ENCODE results near the gene ZNF550. TPM values are rescaled to one million over a fixed set of nuclear protein-coding genes. Genes with fewer than 3 reads are reported as not detected.
"Not testable (repeated sequence)": the region's sequence is repeated elsewhere in the genome, so short reads cannot be mapped to it uniquely, and the experiment has no call there.

ZNF550 gene
- total RNA-seq, 1 donor: 7.2 TPM

GRCh38 chr19:57537953-57538547 is 21.6 kb downstream of the ZNF550 start:
- no peak for DNase-seq (ENCODE audit: insufficient read length, low spot score, missing footprints)
- H3K79me2 ChIP-seq (ENCODE audit: insufficient read depth, low read length): peaks cover 10% of the 10 kb centered on the region
- no peaks in the 10 kb centered on the region for H3K27me3 ChIP-seq (ENCODE audit: insufficient read depth, low read length)
- H3K4me3 ChIP-seq (ENCODE audit: insufficient read depth, low read length): no peak overlapping the region
- peaks cover 61% of the 10 kb centered on the region for H3K9me3 ChIP-seq (ENCODE audit: low read depth, low read length)
- H3K27ac ChIP-seq (ENCODE audit: low read depth, low read length): no peak overlapping the region
- H3K4me1 ChIP-seq (ENCODE audit: insufficient read depth, low read length): no peaks in the 10 kb centered on the region
- H3K36me3 ChIP-seq (ENCODE audit: insufficient read depth, low read length): peaks cover 65% of the 10 kb centered on the region
- TF ChIP-seq CTCF (IDR thresholded peaks at IDR 0.05; ENCODE audit: extremely low read depth, low read depth, low read length): no peak
- H3K4me2 ChIP-seq (ENCODE audit: insufficient read depth, low read length): no peak overlapping the region
- no peaks in the 10 kb centered on the region for H4K20me1 ChIP-seq (ENCODE audit: insufficient read depth, low read length)
- H2AFZ ChIP-seq (ENCODE audit: low read length): no peak overlapping the region

- peak within 1 kb of the TSS; percentile 98 for H3K4me3 ChIP-seq (ENCODE audit: insufficient read depth, low read length)
- peaks cover 13% of the 10 kb centered on the region for H3K36me3 ChIP-seq (ENCODE audit: insufficient read depth, low read length)
- H3K4me2 ChIP-seq (ENCODE audit: insufficient read depth, low read length): peak within 1 kb of the TSS; percentile 97
- H4K20me1 ChIP-seq (ENCODE audit: insufficient read depth, low read length): no peaks in the 10 kb centered on the region
- peaks cover 34% of the 10 kb centered on the region for H3K79me2 ChIP-seq (ENCODE audit: insufficient read depth, low read length)
- no peaks in the 10 kb centered on the region for H3K9me3 ChIP-seq (ENCODE audit: low read depth, low read length)
- peak within 1 kb of the TSS; percentile 63 for H3K27ac ChIP-seq (ENCODE audit: low read depth, low read length)
- peak; percentile 99 for DNase-seq (ENCODE audit: insufficient read length, low spot score, missing footprints)
- H2AFZ ChIP-seq (ENCODE audit: low read length): peak within 1 kb of the TSS; percentile 99
- no peaks in the 10 kb centered on the region for H3K27me3 ChIP-seq (ENCODE audit: insufficient read depth, low read length)
- TF ChIP-seq CTCF (IDR thresholded peaks at IDR 0.05; ENCODE audit: extremely low read depth, low read depth, low read length): no peak
- H3K4me1 ChIP-seq (ENCODE audit: insufficient read depth, low read length): peaks cover 6% of the 10 kb centered on the region
Measured at GRCh38 chr19:57527136-57527881, 32.4 kb downstream of the ZNF550 start, which contains the start of gene ZNF549. ZNF549 (plus strand) TSS chr19:57527356; CDS start chr19:57527574, 218 bp downstream.

GRCh38 chr19:57518021-57518420 is 41.6 kb downstream of the ZNF550 start:
- H3K4me2 ChIP-seq (ENCODE audit: insufficient read depth, low read length); H3K36me3 ChIP-seq (ENCODE audit: insufficient read depth, low read length): not testable (repeated sequence)

GRCh38 chr19:57515255-57515654 is 44.4 kb downstream of the ZNF550 start:
- Histone ChIP-seq H2AFZ (ENCODE audit: low read length) (no peak overlapping the region), H3K36me3 (ENCODE audit: insufficient read depth, low read length) (peaks cover 11% of the 10 kb centered on the region), H3K4me2 (ENCODE audit: insufficient read depth, low read length) (no peak overlapping the region), H3K4me1 (ENCODE audit: insufficient read depth, low read length) (no peaks in the 10 kb centered on the region), H3K9me3 (ENCODE audit: low read depth, low read length) (peaks cover 14% of the 10 kb centered on the region), H3K79me2 (ENCODE audit: insufficient read depth, low read length) (no peaks in the 10 kb centered on the region), H3K4me3 (ENCODE audit: insufficient read depth, low read length) (no peak overlapping the region), H3K27ac (ENCODE audit: low read depth, low read length) (no peak overlapping the region), H4K20me1 (ENCODE audit: insufficient read depth, low read length) (no peaks in the 10 kb centered on the region), H3K27me3 (ENCODE audit: insufficient read depth, low read length) (no peaks in the 10 kb centered on the region)
- no peak for TF ChIP-seq CTCF (IDR thresholded peaks at IDR 0.05; ENCODE audit: extremely low read depth, low read depth, low read length)
- DNase-seq (ENCODE audit: insufficient read length, low spot score, missing footprints): no peak

More at GRCh38 chr19:57518021-57518420, 41.6 kb downstream of the ZNF550 start:
- H3K4me3 ChIP-seq (ENCODE audit: insufficient read depth, low read length); H3K27me3 ChIP-seq (ENCODE audit: insufficient read depth, low read length); H3K79me2 ChIP-seq (ENCODE audit: insufficient read depth, low read length); H2AFZ ChIP-seq (ENCODE audit: low read length); H3K27ac ChIP-seq (ENCODE audit: low read depth, low read length); H3K4me1 ChIP-seq (ENCODE audit: insufficient read depth, low read length); DNase-seq (ENCODE audit: insufficient read length, low spot score, missing footprints); H4K20me1 ChIP-seq (ENCODE audit: insufficient read depth, low read length); H3K9me3 ChIP-seq (ENCODE audit: low read depth, low read length): not testable (repeated sequence)
